HK-2 (cell line): ENCODE measurements around the gene ATP1A1.

Source experiments
- DNase-seq: peaks from one replicate; pipeline ENCODE4 v3.0.0-alpha.2; 2018; ENCODE audit not compliant: unreplicated experiment

Gene ATP1A1

GRCh38 chr1:116345011-116345410 lies 28.0 kb upstream of the ATP1A1 start:
- no peak for DNase-seq

- DNase-seq: no peak
These were observed 27.2 kb upstream of the ATP1A1 start for GRCh38 chr1:116345843-116346242.

DNA sequence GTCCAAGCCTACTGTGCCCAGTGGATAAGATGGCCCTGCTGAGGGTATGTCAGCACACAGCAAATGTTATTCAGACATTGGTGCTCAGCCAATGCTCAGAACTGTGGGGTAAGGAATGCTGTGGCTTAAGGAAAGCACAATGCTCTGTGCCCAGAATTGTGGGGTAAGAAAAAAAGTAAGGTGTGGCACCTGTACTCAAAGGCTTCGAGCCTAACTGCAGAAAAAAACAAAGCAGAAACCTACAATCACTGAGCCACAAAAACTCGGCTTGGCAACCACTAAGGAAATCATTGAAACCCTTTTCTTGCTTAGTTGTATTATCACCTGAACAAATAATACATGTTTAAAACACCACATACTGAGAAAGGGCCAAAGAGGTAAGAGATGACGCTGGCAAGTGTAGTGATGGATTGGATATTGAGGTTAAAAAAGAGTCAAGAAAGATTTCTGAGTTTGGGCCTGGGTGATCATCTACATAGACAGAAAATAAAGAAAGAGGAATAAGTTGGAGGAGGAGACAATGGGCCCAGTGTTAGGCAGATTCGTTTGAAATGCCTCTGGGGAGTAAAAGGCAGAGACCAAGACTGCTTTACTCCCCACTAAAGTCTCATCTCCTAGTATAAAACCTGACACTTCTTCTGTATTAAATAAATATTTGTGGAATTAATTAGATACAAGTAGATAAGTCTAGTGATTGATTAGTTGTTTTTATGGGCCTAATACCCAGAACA lies 25.9 kb upstream of the ATP1A1 start:
- no peak for DNase-seq

DNA sequence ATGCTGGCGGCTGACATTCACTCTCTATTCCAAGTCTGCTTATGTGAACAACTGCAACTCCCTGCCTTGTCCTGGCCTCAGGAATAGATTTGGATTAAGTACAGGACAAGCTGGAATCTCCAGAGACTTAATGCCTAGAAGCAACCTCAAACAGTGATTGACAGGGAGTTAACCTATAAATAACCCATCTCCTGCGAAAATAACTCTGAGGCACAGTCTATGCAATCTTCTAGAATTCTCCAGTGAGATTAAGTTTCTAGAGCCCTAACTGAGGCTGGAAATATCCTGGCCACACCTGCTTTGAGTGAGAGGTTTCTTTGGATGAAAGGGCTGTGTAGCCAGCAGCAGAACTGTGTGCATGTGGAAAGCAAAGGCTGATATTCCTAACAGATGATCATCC lies 25.3 kb upstream of the ATP1A1 start:
- no peak for DNase-seq

DNA sequence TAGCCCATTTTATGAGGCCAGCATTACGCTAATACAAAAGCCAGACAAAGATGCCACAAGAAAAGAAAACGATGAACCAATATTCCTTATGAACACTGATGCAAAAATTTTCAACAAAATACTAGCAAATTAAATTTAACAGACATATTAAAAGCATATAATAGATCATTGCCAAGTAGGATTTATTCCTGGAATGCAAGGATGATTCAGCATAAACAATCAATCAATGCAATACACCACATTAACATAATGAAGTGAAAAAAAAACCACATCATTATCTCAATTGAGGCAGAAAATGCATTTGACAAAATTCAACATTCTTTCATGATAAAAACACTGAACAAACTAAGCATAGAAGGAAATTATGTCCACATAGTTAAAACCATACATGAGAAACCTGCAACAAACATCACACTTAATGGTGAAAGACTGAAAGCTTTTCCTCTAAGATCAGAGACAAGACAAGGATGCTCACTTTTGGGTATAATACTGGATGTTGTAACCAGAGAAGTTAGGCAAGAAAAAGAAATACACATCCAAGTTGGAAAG lies 22.9 kb upstream of the ATP1A1 start:
- DNase-seq: no peak

GRCh38 chr1:116351914-116352313 lies 21.1 kb upstream of the ATP1A1 start:
- no peak for DNase-seq

GRCh38 chr1:116352349-116352813 lies 20.7 kb upstream of the ATP1A1 start:
- no peak for DNase-seq

- no peak for DNase-seq
These were observed 19.9 kb upstream of the ATP1A1 start for GRCh38 chr1:116353155-116353554.

DNA sequence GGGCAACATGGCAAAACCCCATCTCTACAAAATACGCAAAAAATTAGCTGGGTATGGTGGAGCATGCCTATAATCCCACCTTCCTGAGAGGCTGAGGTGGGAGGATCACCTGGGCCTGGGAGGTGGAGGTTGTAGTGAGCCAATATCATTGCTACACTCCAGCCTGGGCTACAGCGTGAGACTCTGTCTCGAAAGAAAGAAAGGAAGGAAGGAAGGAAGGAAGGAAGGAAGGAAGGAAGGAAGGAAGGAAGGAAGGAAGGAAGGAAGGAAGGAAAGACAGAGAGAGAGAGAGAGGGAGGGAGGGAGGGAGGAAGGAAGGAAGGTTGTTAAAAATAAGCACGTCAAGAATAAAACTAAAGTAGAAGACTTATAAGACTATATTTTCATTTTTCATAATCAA lies 17.0 kb upstream of the ATP1A1 start:
- DNase-seq: no peak

DNA sequence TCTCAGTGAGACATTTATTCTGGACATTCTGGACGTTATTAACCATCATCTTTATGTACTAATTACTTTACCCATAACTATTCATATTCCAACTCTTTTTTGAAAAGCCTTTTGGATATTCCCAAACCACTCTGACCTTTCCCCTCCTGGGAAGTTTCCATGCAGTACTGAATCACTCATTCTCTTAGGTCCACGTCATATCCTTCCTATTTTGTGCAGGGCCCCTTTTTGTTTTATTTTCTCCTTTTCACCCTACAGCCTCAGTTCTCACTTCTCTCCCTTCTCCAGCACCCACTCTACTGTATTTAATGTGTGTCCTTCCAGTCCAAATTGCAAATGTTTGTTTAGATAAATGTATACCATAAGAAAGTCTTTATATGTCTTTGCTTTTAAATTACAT lies 16.4 kb upstream of the ATP1A1 start:
- DNase-seq: no peak

DNA sequence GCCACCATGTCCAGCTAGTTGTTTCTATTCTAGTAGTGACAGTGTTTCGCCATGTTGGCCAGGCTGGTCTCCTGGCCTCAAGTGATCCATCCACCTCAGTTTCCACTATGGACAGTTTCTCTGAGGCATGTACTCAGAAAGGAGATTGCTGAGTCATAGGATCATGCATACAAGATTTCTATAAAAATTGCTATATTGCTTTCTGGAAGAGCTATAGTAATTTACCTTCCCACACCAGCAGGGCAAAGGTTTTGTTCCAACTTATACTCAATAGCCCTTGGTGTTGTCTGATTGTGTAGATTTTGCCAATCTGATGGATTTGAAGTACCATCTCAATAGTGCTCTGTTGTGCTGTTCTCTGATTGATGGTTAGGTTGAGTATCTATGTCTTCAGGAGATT lies 15.6 kb upstream of the ATP1A1 start:
- DNase-seq: no peak

GRCh38 chr1:116359060-116359830 lies 13.8 kb upstream of the ATP1A1 start:
- no peak for DNase-seq

DNA sequence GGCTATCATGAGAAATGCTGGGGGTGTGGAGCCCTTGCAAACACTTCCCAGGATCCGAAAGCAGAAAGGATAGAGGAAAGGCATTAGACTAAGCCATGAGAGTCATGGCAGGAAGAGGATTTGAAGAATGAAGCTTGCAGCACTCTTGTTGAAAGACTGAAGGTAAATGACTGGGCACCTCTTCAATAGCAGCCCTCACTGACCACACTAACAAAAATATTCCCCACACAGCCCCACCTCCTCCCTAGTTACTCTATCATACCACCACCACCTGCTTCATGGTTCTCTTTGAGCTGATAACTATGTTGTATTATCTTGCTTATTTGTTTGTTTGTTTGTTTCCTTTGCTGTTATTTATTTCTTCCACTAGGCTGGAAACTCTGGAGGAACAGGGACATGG lies 13.2 kb upstream of the ATP1A1 start:
- no peak for DNase-seq

GRCh38 chr1:116360429-116361173 lies 12.4 kb upstream of the ATP1A1 start:
- no peak for DNase-seq

DNA sequence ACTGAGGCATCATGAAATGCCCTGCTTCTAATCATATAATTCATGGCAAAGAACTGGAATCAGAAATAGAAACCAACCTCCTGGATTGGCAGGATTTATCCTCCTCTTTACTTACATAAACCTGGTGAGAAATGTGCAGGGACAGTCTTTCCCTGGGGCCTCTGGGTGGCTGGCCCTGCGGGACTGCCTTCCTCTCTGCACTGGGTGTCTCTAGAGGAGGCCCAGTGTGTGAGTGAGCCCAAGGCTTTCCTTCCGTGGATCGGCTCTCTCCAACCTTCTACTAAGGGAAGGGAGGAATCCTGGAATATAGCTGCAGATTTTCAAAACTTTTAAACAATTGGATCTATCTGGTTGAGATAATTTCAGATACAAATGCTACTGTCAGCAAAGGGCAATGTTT lies 11.4 kb upstream of the ATP1A1 start:
- DNase-seq: no peak

GRCh38 chr1:116362050-116362449 lies 11.0 kb upstream of the ATP1A1 start:
- no peak for DNase-seq

DNA sequence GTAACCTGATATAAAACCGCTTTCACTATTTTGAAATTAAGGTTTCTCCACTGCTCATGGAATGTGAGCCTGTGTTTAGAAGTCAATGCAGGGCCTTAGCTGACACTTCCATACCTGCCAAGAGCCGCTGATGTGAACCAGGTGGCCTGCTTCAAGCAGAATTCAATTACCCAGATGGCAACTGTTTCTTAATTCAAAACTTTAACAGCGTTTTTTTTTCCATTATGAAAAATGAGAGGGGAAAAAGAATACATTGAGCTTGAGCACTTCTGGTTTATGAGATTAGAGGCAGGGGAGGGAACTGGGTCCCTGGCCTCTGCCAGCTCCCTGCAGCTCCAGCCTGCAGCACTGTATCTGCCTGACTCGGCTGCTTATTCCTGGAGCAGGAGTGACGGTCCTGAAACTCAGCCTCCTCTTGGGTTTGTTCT lies 7.7 kb upstream of the ATP1A1 start:
- no peak for DNase-seq

GRCh38 chr1:116365857-116366256 lies 7.2 kb upstream of the ATP1A1 start:
- DNase-seq: no peak

DNA sequence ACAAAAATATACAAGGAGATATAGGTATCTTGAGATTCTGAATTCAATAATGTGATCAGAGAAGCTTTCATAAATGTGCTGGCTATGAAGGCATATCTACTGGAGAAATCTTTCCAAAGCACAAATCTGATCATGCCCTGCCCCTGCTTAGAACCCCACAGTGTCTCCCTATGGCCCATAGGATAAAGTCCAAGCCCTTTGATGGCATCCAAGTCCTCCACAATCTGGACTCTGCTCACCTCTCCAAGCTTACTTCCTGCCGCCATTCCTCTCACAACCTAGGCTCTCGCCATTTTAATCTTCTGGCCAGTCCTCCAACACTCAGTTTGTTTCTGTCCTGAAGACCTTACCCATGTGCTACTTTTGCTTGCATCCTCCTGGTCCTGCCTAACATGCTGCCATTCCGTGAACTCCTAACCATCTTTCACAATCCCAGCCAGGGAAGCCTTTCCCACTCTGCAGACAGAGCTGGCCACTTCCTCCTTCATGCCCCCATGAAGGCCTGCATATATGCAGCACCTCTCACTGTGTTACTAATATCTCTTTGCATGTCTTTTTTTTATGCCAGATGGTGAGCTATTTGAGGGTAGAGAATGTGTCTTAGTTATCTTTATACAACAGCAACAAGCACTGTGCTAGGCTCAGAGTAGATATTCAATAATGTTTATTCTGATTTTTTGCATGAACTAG lies 5.6 kb upstream of the ATP1A1 start:
- no peak for DNase-seq

- no peak for DNase-seq
These were observed 4.8 kb upstream of the ATP1A1 start for GRCh38 chr1:116368241-116368640.

DNA sequence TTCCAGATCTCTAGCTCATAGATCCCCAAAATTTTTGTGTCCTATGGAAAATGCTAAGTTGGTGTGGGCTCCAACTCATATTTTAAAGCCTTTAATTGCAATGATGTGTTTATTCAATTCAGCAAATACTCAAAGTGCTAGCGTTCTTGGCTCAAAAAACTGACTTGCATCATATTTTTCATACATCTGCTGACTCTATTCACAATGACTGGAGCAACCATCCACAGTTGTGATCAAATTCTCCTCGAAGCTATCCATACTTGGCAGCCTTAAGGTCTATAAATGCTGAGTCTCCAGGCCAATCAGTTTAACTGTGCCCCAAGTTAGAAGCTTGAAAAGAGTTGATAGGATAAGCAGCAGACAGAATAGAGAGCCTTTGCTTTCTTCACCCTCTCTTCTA lies 2.9 kb upstream of the ATP1A1 start:
- DNase-seq: no peak

GRCh38 chr1:116371752-116372151 lies 1.3 kb upstream of the ATP1A1 start:
- no peak for DNase-seq
